HEK293T (cell line): ENCODE data around the gene PNRC1.

Experiments
- BHLHE40 ChIP-seq: fragments of 450-650 bp; IDR thresholded peaks from 2 replicates; pipeline ENCODE4 v1.6.1; 2016; ENCODE audit warnings: mild to moderate bottlenecking, moderate library complexity, borderline replicate concordance
- ELF4 ChIP-seq: fragments of 450-650 bp; IDR thresholded peaks from 2 replicates; pipeline ENCODE4 v1.6.1; 2017; ENCODE audit warnings: antibody characterized with exemption
- FOXK2 ChIP-seq: fragments of 450-650 bp; IDR thresholded peaks from 2 replicates; pipeline ENCODE4 v1.6.1; 2016; ENCODE audit warnings: mild to moderate bottlenecking
- FOXM1 ChIP-seq: fragments of 450-650 bp; IDR thresholded peaks from 2 replicates; pipeline ENCODE4 v1.6.1; 2017; ENCODE audit warnings: mild to moderate bottlenecking, borderline replicate concordance
- NFRKB ChIP-seq: fragments of 450-650 bp; IDR thresholded peaks from 2 replicates; pipeline ENCODE4 v1.6.1; 2016; ENCODE audit warnings: mild to moderate bottlenecking, moderate library complexity

DNA sequence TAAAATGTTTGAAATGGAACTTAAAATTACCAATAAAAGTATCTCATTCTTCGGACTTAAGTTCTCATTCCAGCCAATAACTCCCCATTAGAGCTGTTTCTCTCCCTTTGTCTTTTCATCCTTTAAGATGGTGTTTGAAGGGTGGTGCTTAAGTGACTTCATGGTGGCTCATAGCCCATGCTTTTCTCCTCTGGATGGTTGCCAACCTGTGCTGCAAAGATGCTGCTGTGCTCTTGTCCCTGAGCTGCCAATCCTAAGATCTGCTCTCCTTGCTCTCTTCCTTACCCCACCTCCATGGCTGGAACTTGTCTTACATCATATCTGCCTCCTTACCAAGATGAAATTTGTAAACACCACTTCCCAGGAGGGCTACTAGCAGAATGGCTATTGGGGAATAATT lies 31.6 kb upstream of the PNRC1 start:
- TF ChIP-seq NFRKB (no peak), ELF4 (no peak), FOXM1 (no peak), FOXK2 (no peak), BHLHE40 (no peak)
